Loucy (cell line): ENCODE data around the gene INO80B.

Experiments
- H2AFZ ChIP-seq: fragments of 200-600 bp; sonication (generic); 2 replicates; pipeline ENCODE4 v1.6.0; 2016; ENCODE audit warnings: antibody characterized with exemption, mild to moderate bottlenecking, low read length, moderate library complexity
- H3F3A ChIP-seq: fragments of 200-600 bp; 2 replicates; pipeline ENCODE4 v1.6.0; 2016; ENCODE audit warnings: antibody characterized with exemption, low read depth, mild to moderate bottlenecking
- H3K27me3 ChIP-seq: fragments of 200-600 bp; sonication (generic); 2 replicates; pipeline ENCODE4 v1.6.1; 2014; ENCODE audit warnings: low read length, mild to moderate bottlenecking; ENCODE audit not compliant: insufficient read depth, poor library complexity, severe bottlenecking
- H3K36me3 ChIP-seq: fragments of 200-600 bp; sonication (generic); 2 replicates; pipeline ENCODE4 v1.6.1; 2016; ENCODE audit warnings: low read length; ENCODE audit not compliant: insufficient read depth
- H3K4me1 ChIP-seq: fragments of 200-600 bp; sonication (generic); 2 replicates; pipeline ENCODE4 v1.5.1; 2014; ENCODE audit warnings: low read length, mild to moderate bottlenecking; ENCODE audit not compliant: insufficient read depth, poor library complexity, severe bottlenecking
- H3K4me2 ChIP-seq: fragments of 200-600 bp; sonication (generic); 2 replicates; pipeline ENCODE4 v1.6.0; 2014; ENCODE audit warnings: antibody characterized with exemption, low read length, low read depth, mild to moderate bottlenecking; ENCODE audit not compliant: poor library complexity, severe bottlenecking
- H3K4me3 ChIP-seq: fragments of 200-600 bp; sonication (generic); 2 replicates; pipeline ENCODE4 v1.5.1; 2014; ENCODE audit warnings: low read length, mild to moderate bottlenecking, mixed read lengths; ENCODE audit not compliant: poor library complexity, severe bottlenecking
- H3K79me2 ChIP-seq: fragments of 200-600 bp; sonication (generic); 2 replicates; pipeline ENCODE4 v1.6.1; 2014; ENCODE audit warnings: low read length; ENCODE audit not compliant: insufficient read depth
- H3K9ac ChIP-seq: fragments of 200-600 bp; sonication (generic); 2 replicates; pipeline ENCODE4 v1.6.0; 2014; ENCODE audit warnings: mild to moderate bottlenecking, low read depth, low read length, moderate library complexity; ENCODE audit not compliant: poor library complexity, severe bottlenecking
- H3K9me2 ChIP-seq: fragments of 200-600 bp; sonication (generic); replicated peaks from 2 replicates; pipeline ENCODE4 v1.6.1; 2016; ENCODE audit warnings: low read depth, low read length, mixed read lengths
- H3K9me3 ChIP-seq: fragments of 200-600 bp; sonication (generic); 2 replicates; pipeline ENCODE4 v1.6.1; 2014; ENCODE audit warnings: mild to moderate bottlenecking, antibody characterized with exemption, low read length, low read depth; ENCODE audit not compliant: insufficient read depth
- H4K20me1 ChIP-seq: fragments of 200-600 bp; sonication (generic); 2 replicates; pipeline ENCODE4 v1.6.0; 2014; ENCODE audit warnings: antibody characterized with exemption, low read length, mild to moderate bottlenecking; ENCODE audit not compliant: insufficient read depth, poor library complexity, severe bottlenecking
- CTCF ChIP-seq: fragments of 200-600 bp; sonication (generic); conservative IDR thresholded peaks from 2 replicates; pipeline ENCODE4 v1.5.1; 2014; ENCODE audit warnings: mild to moderate bottlenecking, antibody characterized with exemption, low read length
- EZH2phosphoT487 ChIP-seq: fragments of 200-600 bp; IDR thresholded peaks from 2 replicates; pipeline ENCODE4 v1.6.1; 2018; ENCODE audit warnings: antibody characterized with exemption, mild to moderate bottlenecking, moderate library complexity, borderline replicate concordance

The INO80B gene

GRCh38 chr2:74450570-74451190, 4.2 kb upstream of the INO80B start:
- no peaks in the 10 kb centered on the region for H3K9me3 ChIP-seq
- no peak for TF ChIP-seq EZH2phosphoT487
- TF ChIP-seq CTCF: no peak
- no peak overlapping the region for H3K9ac ChIP-seq
- H4K20me1 ChIP-seq: no peaks in the 10 kb centered on the region
- H3K4me2 ChIP-seq: no peak overlapping the region
- no peaks in the 10 kb centered on the region for H3K27me3 ChIP-seq
- H3K36me3 ChIP-seq: no peaks in the 10 kb centered on the region
- H3K9me2 ChIP-seq: no peaks in the 10 kb centered on the region
- H2AFZ ChIP-seq: no peak overlapping the region
- H3K79me2 ChIP-seq: peaks cover 5% of the 10 kb centered on the region; the same call in 1 of the 2 replicates
- H3F3A ChIP-seq: no peaks in the 10 kb centered on the region
- H3K4me3 ChIP-seq: no peak overlapping the region
- H3K4me1 ChIP-seq: peaks cover 18% of the 10 kb centered on the region

- peaks cover 9% of the 10 kb centered on the region for H3F3A ChIP-seq
- TF ChIP-seq EZH2phosphoT487 (no peak), CTCF (no peak)
- H3K79me2 ChIP-seq: peaks cover 35% of the 10 kb centered on the region
- H4K20me1 ChIP-seq: no peaks in the 10 kb centered on the region
- H3K9me3 ChIP-seq: no peaks in the 10 kb centered on the region
- no peaks in the 10 kb centered on the region for H3K9me2 ChIP-seq
- peak overlapping the region; percentile 97 for H3K4me3 ChIP-seq
- H3K9ac ChIP-seq: peak overlapping the region; percentile 95
- H3K4me1 ChIP-seq: peaks cover 35% of the 10 kb centered on the region
- H3K4me2 ChIP-seq: peak overlapping the region; percentile 98
- no peaks in the 10 kb centered on the region for H3K27me3 ChIP-seq
- H2AFZ ChIP-seq: peak overlapping the region; percentile 38; the same call in 1 of the 2 replicates
- no peaks in the 10 kb centered on the region; the same call in 1 of the 2 replicates for H3K36me3 ChIP-seq
Observed at GRCh38 chr2:74457129-74457548, 2.3 kb downstream of the INO80B start.

GRCh38 chr2:74457549-74458131, 2.8 kb downstream of the INO80B start:
- peaks cover 40% of the 10 kb centered on the region for H3K79me2 ChIP-seq
- peak overlapping the region; percentile 98 for H3K4me2 ChIP-seq
- H3K9me3 ChIP-seq: no peaks in the 10 kb centered on the region
- H2AFZ ChIP-seq: peak overlapping the region; percentile 93
- peak overlapping the region; percentile 95 for H3K9ac ChIP-seq
- no peaks in the 10 kb centered on the region for H3K9me2 ChIP-seq
- TF ChIP-seq EZH2phosphoT487 (no peak), CTCF (no peak)
- H4K20me1 ChIP-seq: peaks cover 4% of the 10 kb centered on the region
- no peaks in the 10 kb centered on the region; the same call in 1 of the 2 replicates for H3K36me3 ChIP-seq
- no peaks in the 10 kb centered on the region for H3K27me3 ChIP-seq
- peaks cover 9% of the 10 kb centered on the region for H3F3A ChIP-seq
- peak overlapping the region; percentile 97 for H3K4me3 ChIP-seq
- H3K4me1 ChIP-seq: peaks cover 30% of the 10 kb centered on the region
